NCI-H82 treated with DMSO at 0.1 percent for 48 hours (cell line): ENCODE measurements around the gene SUGT1.

Experiments
- DNase-seq: peaks from one replicate; lab custom pipeline; 2025; ENCODE audit not compliant: unreplicated experiment; lab: John Stamatoyannopoulos, UW

The SUGT1 gene

GRCh38 chr13:52736891-52737290 is 84.3 kb downstream of the SUGT1 start:
- DNase-seq: peak; percentile 97

- DNase-seq: no peak
Measured at GRCh38 chr13:52737451-52737850, 84.8 kb downstream of the SUGT1 start.

- DNase-seq: peak; percentile 37
Measured at GRCh38 chr13:52737965-52738364, 85.3 kb downstream of the SUGT1 start.

DNA sequence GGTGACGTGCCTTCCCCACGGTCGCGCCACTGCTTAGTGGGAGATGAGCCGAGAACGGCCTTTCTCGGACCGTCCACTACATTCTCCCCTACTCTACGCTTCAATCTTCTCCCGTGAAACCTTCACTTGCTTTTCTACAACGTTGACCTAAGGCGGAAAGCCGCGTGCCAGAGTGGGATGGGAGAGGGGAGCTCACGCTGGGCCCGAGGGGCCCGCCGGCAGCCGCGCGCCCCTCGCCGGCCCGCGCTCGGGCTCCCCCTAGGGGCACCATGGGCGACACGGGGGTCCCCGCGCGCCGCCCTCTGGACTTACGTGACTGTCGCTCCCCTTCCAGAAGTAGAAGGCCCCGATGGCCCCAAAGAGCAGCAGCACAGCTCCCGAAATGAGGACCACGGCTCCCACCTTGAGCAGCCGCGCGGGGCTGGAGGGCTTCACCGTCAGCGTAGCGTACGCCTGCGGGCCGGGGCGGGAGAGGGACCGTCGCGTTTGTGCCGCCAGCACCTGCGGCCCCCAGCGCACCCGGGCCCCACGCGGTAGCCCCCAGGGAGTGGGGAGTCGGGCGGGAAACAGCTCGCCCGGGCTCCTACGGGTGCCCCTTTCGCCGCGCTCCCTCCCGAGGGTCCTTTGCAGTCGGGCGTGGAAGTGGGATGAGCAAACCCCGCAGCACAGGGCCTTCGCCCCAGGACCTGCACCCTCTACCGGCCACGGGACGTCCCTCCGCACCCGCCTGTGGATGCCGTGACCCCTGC is 86.3 kb downstream of the SUGT1 start:
- DNase-seq: no peak

GRCh38 chr13:52739468-52740071 is 86.9 kb downstream of the SUGT1 start, which contains the start of gene CNMD:
TSS of gene CNMD (minus strand) at chr13:52739820. CDS start at chr13:52739701, 119 bp downstream.
- DNase-seq: no peak

- no peak for DNase-seq
Measured at GRCh38 chr13:52743569-52743968, 90.9 kb downstream of the SUGT1 start.

GRCh38 chr13:52743988-52744387 is 91.4 kb downstream of the SUGT1 start:
- no peak for DNase-seq

DNA sequence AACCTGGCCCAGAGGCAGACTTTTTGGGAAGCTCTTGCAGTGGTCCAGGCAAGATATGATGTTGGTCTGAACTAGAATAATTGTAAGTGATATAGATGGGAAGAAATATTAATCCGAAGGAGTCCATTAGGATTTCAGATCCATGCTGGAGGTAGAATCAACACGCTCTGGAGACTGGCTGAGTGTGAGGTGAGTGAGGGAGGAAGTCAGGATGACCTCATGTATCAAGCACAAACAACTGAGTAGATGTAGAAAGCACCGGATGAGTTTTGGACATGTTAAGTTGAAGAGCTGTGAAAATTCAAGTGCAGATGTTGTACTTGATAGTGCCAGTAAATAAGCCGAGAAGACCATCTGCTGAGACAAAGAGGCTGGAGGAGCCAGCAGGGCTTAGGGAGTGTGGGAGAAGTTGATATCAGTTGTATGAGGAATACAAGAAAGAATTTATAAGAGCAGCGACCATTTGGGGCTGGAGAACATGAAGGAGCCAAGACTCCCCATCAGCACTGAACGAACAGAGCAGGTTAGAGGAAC is 92.3 kb downstream of the SUGT1 start:
- DNase-seq: peak; percentile 88

DNA sequence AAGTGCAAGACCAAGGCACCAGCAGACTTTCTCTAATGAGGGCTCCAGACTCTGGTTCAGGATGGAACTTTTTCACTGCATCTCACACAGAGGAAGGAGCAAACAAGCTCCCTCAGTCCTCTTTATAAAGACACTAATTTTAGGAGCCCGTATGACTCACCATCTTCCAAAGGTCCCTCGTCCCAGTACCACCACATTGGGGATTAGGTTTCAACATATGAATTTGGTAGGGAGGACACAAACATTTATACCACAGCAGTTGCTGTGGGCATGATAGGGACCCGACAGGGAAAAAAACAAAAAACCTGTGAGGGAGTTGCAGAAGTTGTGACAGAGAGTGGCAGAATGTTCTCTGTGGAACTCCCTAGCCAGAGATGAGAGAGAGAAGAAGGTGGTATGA is 93.5 kb downstream of the SUGT1 start:
- DNase-seq: no peak

DNA sequence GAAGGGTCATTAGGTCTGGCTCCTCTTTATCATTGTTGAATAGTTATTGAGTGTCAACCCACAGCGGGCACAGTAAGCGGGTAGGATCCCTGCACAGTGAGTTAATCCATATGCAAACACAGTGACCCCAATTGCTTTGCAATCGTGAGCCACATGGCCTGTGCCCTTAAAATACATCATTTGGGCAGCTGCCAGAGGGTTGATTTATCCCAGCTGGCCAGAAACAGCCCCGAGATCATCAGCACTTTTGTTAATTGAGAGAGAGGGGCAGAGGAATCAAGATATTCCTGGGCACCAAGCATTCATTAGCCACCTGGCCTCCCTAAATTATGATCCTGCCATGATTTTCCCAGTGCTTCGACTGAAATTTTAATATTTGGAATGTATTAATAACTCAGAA is 96.8 kb downstream of the SUGT1 start:
- peak; percentile 91 for DNase-seq
